ENCODE results near the gene SLC19A2. TPM values are rescaled to one million over a fixed set of nuclear protein-coding genes. Genes with fewer than 3 reads are reported as not detected.

The SLC19A2 gene
- total RNA-seq, 1 experiment from 2014 or later, result 9.9 TPM

DNA sequence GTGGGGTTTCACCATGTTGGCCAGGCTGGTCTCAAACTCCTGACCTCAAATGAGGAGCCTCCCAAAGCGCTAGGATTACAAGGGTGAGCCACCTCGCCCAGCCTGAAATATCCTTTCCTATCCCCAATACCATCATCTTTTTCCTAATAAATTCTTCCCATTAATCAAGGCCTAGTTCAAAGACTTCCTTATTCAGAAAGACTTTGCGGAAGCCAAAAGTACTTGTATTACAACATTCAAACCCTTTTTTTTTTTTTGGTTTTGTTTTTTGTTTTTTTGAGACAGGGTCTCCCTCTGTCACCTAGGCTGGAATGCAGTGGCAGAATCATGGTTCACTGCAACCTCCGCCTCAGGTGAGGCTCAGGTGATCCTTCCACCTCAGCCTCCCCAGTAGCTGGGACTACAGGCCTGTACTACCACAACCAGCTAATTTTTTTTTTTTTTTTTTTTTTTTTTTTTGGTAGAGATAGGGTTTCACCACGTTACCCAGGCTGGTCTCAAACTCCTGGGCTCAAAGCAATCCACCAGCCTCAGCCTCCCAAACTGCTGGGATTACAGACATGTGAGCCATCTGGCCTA lies 7.6 kb downstream of the SLC19A2 start:
- TF ChIP-seq, protein P1, sequence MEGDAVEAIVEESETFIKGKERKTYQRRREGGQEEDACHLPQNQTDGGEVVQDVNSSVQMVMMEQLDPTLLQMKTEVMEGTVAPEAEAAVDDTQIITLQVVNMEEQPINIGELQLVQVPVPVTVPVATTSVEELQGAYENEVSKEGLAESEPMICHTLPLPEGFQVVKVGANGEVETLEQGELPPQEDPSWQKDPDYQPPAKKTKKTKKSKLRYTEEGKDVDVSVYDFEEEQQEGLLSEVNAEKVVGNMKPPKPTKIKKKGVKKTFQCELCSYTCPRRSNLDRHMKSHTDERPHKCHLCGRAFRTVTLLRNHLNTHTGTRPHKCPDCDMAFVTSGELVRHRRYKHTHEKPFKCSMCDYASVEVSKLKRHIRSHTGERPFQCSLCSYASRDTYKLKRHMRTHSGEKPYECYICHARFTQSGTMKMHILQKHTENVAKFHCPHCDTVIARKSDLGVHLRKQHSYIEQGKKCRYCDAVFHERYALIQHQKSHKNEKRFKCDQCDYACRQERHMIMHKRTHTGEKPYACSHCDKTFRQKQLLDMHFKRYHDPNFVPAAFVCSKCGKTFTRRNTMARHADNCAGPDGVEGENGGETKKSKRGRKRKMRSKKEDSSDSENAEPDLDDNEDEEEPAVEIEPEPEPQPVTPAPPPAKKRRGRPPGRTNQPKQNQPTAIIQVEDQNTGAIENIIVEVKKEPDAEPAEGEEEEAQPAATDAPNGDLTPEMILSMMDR (conservative IDR thresholded peaks at IDR 0.05; ENCODE audit: low read depth, low read length), result no peak
- TF ChIP-seq EZH2 (IDR thresholded peaks at IDR 0.05; ENCODE audit: borderline replicate concordance, low read depth, low read length, poor library complexity, severe bottlenecking), result no peak
- BruUV-seq (replicated peaks), result no TSS peak
- Histone ChIP-seq H3K4me3 (ENCODE audit: low read depth, low read length, poor library complexity, severe bottlenecking) (no peak overlapping the region), H3K36me3 (ENCODE audit: insufficient read depth, low read length, poor library complexity, severe bottlenecking) (no peaks in the 10 kb centered on the region), H3K4me1 (ENCODE audit: insufficient read depth, low read length, poor library complexity, severe bottlenecking) (peaks cover 22% of the 10 kb centered on the region), H3K9me3 (ENCODE audit: low read depth, low read length, poor library complexity, severe bottlenecking) (no peaks in the 10 kb centered on the region), H3K27ac (ENCODE audit: low read depth, low read length, poor library complexity, severe bottlenecking) (no peak overlapping the region), H3K27me3 (replicated peaks; ENCODE audit: insufficient read depth, low read depth, low read length, poor library complexity) (no peaks in the 10 kb centered on the region)
- intact Hi-C loops (cut with micrococcal nuclease; ENCODE audit: unreplicated experiment), result no loop called here
- ChIA-PET CTCF (no interaction called here), POLR2A (ENCODE audit: low non-redundant PET) (no interaction called here)
- no peak for DNase-seq (ENCODE audit: low spot score)

DNA sequence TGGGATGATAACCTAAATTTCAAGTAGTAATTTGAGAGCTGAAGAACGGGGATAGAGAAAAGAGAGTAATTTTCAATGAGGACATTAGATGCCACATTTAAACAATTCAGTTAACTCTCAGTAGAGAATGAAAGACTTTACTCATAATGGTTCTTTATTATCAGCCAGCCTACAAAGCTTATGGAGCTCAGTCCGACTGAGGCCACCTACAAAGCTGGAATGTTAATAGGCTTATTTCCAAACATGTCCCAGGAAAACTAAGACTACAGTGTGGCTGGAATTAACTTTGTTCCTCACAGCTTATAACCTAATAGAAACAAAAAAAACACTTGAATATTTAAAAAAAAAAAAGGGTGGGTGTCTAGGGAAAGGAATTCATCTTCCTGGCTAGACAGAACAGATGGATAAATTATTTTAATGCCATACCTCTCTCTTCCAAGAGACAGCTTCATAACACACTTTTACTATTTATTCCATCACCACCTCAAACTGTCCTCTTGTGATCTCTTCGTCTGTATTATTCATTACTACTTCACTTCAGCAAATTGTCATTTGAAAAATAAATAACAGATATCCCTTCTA lies 9.8 kb downstream of the SLC19A2 start:
- POLR2A ChIA-PET (ENCODE audit: low non-redundant PET), result interaction anchor here (0.6 to 0.7 kb wide), 3 partner anchors 16 to 1793 kb away, joined by 4 to 5 read pairs (median 5); no protein-coding TSS in a partner anchor
- Histone ChIP-seq H3K4me3 (ENCODE audit: low read depth, low read length, poor library complexity, severe bottlenecking) (no peak overlapping the region), H3K27ac (ENCODE audit: low read depth, low read length, poor library complexity, severe bottlenecking) (no peak overlapping the region), H3K9me3 (ENCODE audit: low read depth, low read length, poor library complexity, severe bottlenecking) (no peaks in the 10 kb centered on the region), H3K27me3 (replicated peaks; ENCODE audit: insufficient read depth, low read depth, low read length, poor library complexity) (no peaks in the 10 kb centered on the region), H3K36me3 (ENCODE audit: insufficient read depth, low read length, poor library complexity, severe bottlenecking) (no peaks in the 10 kb centered on the region), H3K4me1 (ENCODE audit: insufficient read depth, low read length, poor library complexity, severe bottlenecking) (peaks cover 18% of the 10 kb centered on the region)
- intact Hi-C loops (cut with micrococcal nuclease; ENCODE audit: unreplicated experiment), result no loop called here
- TF ChIP-seq, protein P1 (conservative IDR thresholded peaks at IDR 0.05; ENCODE audit: low read depth, low read length), result no peak
- no peak for TF ChIP-seq EZH2 (IDR thresholded peaks at IDR 0.05; ENCODE audit: borderline replicate concordance, low read depth, low read length, poor library complexity, severe bottlenecking)
- BruUV-seq (replicated peaks), result no TSS peak
- CTCF ChIA-PET, result no interaction called here
- DNase-seq (ENCODE audit: low spot score), result peak; percentile 42

- Histone ChIP-seq H3K36me3 (ENCODE audit: insufficient read depth, low read length, poor library complexity, severe bottlenecking) (no peaks in the 10 kb centered on the region), H3K9me3 (ENCODE audit: low read depth, low read length, poor library complexity, severe bottlenecking) (no peaks in the 10 kb centered on the region), H3K27ac (ENCODE audit: low read depth, low read length, poor library complexity, severe bottlenecking) (no peak overlapping the region), H3K27me3 (replicated peaks; ENCODE audit: insufficient read depth, low read depth, low read length, poor library complexity) (no peaks in the 10 kb centered on the region), H3K4me3 (ENCODE audit: low read depth, low read length, poor library complexity, severe bottlenecking) (no peak overlapping the region), H3K4me1 (ENCODE audit: insufficient read depth, low read length, poor library complexity, severe bottlenecking) (peaks cover 13% of the 10 kb centered on the region)
- DNase-seq (ENCODE audit: low spot score), result no peak
- intact Hi-C loops (cut with micrococcal nuclease; ENCODE audit: unreplicated experiment), result no loop called here
- no peak for TF ChIP-seq EZH2 (IDR thresholded peaks at IDR 0.05; ENCODE audit: borderline replicate concordance, low read depth, low read length, poor library complexity, severe bottlenecking)
- TF ChIP-seq, protein P1 (conservative IDR thresholded peaks at IDR 0.05; ENCODE audit: low read depth, low read length), result no peak
- BruUV-seq (replicated peaks), result no TSS peak
- CTCF ChIA-PET, result no interaction called here
- POLR2A ChIA-PET (ENCODE audit: low non-redundant PET), result no interaction called here
Measured at GRCh38 chr1:169474302-169474995, 11.3 kb downstream of the SLC19A2 start.

All from A673 (cell line).